ENCODE measurements around the gene NPBWR2. TPM values are rescaled to one million over a fixed set of nuclear protein-coding genes. Genes with fewer than 3 reads are reported as not detected.

The NPBWR2 gene
- total RNA-seq, 1 experiment from 2014 or later, result not detected

DNA sequence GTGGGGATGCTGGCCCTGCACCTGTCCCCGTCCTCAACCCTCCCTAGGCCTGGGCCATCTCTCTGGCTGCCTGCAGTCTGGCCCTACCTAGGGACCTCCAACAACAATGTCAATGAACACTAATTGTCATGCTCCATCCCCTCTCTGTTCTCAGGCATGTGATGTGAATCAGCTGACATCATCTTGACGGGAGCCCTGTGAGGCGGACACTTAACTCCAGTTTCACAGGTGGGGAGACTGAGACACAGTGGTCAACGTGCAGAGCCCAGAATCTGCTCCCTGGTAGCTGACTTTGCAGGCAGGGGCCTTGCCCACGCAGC lies 45.1 kb downstream of the NPBWR2 start:
- ATAC-seq, result no peak
- POLR2A ChIA-PET, result no interaction called here
- no peak for DNase-seq (ENCODE audit: low spot score)
- no peak overlapping the region for H3K27ac Mint-ChIP-seq
- no peak for TF ChIP-seq PRRX2 (CRISPR knock-in tag; IDR thresholded peaks at IDR 0.05)
- no peak for TF ChIP-seq RELA (CRISPR knock-in tag; IDR thresholded peaks at IDR 0.05; ENCODE audit: borderline replicate concordance)
- no peak for TF ChIP-seq IRF1 (CRISPR knock-in tag; IDR thresholded peaks at IDR 0.05)
- TF ChIP-seq, protein P1, sequence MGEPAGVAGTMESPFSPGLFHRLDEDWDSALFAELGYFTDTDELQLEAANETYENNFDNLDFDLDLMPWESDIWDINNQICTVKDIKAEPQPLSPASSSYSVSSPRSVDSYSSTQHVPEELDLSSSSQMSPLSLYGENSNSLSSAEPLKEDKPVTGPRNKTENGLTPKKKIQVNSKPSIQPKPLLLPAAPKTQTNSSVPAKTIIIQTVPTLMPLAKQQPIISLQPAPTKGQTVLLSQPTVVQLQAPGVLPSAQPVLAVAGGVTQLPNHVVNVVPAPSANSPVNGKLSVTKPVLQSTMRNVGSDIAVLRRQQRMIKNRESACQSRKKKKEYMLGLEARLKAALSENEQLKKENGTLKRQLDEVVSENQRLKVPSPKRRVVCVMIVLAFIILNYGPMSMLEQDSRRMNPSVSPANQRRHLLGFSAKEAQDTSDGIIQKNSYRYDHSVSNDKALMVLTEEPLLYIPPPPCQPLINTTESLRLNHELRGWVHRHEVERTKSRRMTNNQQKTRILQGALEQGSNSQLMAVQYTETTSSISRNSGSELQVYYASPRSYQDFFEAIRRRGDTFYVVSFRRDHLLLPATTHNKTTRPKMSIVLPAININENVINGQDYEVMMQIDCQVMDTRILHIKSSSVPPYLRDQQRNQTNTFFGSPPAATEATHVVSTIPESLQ (CRISPR knock-in tag; IDR thresholded peaks at IDR 0.05), result no peak
- TF ChIP-seq CTCF (IDR thresholded peaks at IDR 0.05), result no peak
- TF ChIP-seq MLX (CRISPR knock-in tag; IDR thresholded peaks at IDR 0.05), result no peak
- TF ChIP-seq, protein P2, sequence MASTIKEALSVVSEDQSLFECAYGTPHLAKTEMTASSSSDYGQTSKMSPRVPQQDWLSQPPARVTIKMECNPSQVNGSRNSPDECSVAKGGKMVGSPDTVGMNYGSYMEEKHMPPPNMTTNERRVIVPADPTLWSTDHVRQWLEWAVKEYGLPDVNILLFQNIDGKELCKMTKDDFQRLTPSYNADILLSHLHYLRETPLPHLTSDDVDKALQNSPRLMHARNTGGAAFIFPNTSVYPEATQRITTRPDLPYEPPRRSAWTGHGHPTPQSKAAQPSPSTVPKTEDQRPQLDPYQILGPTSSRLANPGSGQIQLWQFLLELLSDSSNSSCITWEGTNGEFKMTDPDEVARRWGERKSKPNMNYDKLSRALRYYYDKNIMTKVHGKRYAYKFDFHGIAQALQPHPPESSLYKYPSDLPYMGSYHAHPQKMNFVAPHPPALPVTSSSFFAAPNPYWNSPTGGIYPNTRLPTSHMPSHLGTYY (CRISPR knock-in tag; IDR thresholded peaks at IDR 0.05), result no peak
- no peak for TF ChIP-seq ATF3 (CRISPR knock-in tag; conservative IDR thresholded peaks at IDR 0.05)
- TF ChIP-seq ZNF532 (CRISPR knock-in tag; IDR thresholded peaks at IDR 0.05; ENCODE audit: borderline replicate concordance), result no peak
- TF ChIP-seq, protein P3, sequence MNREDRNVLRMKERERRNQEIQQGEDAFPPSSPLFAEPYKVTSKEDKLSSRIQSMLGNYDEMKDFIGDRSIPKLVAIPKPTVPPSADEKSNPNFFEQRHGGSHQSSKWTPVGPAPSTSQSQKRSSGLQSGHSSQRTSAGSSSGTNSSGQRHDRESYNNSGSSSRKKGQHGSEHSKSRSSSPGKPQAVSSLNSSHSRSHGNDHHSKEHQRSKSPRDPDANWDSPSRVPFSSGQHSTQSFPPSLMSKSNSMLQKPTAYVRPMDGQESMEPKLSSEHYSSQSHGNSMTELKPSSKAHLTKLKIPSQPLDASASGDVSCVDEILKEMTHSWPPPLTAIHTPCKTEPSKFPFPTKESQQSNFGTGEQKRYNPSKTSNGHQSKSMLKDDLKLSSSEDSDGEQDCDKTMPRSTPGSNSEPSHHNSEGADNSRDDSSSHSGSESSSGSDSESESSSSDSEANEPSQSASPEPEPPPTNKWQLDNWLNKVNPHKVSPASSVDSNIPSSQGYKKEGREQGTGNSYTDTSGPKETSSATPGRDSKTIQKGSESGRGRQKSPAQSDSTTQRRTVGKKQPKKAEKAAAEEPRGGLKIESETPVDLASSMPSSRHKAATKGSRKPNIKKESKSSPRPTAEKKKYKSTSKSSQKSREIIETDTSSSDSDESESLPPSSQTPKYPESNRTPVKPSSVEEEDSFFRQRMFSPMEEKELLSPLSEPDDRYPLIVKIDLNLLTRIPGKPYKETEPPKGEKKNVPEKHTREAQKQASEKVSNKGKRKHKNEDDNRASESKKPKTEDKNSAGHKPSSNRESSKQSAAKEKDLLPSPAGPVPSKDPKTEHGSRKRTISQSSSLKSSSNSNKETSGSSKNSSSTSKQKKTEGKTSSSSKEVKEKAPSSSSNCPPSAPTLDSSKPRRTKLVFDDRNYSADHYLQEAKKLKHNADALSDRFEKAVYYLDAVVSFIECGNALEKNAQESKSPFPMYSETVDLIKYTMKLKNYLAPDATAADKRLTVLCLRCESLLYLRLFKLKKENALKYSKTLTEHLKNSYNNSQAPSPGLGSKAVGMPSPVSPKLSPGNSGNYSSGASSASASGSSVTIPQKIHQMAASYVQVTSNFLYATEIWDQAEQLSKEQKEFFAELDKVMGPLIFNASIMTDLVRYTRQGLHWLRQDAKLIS (CRISPR knock-in tag; IDR thresholded peaks at IDR 0.05; ENCODE audit: borderline replicate concordance), result no peak
- TF ChIP-seq, protein P4, sequence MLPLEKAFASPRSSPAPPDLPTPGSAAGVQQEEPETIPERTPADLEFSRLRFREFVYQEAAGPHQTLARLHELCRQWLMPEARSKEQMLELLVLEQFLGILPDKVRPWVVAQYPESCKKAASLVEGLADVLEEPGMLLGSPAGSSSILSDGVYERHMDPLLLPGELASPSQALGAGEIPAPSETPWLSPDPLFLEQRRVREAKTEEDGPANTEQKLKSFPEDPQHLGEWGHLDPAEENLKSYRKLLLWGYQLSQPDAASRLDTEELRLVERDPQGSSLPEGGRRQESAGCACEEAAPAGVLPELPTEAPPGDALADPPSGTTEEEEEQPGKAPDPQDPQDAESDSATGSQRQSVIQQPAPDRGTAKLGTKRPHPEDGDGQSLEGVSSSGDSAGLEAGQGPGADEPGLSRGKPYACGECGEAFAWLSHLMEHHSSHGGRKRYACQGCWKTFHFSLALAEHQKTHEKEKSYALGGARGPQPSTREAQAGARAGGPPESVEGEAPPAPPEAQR (CRISPR knock-in tag; IDR thresholded peaks at IDR 0.05), result no peak
- no peak for TF ChIP-seq IRF2 (CRISPR knock-in tag; IDR thresholded peaks at IDR 0.05; ENCODE audit: borderline replicate concordance, low read depth)
- TF ChIP-seq, protein P5, sequence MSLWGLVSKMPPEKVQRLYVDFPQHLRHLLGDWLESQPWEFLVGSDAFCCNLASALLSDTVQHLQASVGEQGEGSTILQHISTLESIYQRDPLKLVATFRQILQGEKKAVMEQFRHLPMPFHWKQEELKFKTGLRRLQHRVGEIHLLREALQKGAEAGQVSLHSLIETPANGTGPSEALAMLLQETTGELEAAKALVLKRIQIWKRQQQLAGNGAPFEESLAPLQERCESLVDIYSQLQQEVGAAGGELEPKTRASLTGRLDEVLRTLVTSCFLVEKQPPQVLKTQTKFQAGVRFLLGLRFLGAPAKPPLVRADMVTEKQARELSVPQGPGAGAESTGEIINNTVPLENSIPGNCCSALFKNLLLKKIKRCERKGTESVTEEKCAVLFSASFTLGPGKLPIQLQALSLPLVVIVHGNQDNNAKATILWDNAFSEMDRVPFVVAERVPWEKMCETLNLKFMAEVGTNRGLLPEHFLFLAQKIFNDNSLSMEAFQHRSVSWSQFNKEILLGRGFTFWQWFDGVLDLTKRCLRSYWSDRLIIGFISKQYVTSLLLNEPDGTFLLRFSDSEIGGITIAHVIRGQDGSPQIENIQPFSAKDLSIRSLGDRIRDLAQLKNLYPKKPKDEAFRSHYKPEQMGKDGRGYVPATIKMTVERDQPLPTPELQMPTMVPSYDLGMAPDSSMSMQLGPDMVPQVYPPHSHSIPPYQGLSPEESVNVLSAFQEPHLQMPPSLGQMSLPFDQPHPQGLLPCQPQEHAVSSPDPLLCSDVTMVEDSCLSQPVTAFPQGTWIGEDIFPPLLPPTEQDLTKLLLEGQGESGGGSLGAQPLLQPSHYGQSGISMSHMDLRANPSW (CRISPR knock-in tag; conservative IDR thresholded peaks at IDR 0.05; ENCODE audit: low read depth), result no peak
- H3K9me3 Mint-ChIP-seq, result no peaks in the 10 kb centered on the region
- H3K27me3 Mint-ChIP-seq (ENCODE audit: low read depth), result peaks cover 7% of the 10 kb centered on the region
- peak overlapping the region; percentile 82 for H3K4me3 Mint-ChIP-seq
- CTCF ChIA-PET, result interaction anchor here (0.6 to 3.0 kb wide), 12 partner anchors 8 to 524 kb away, joined by 3 to 18 read pairs (median 5); partner anchors contain the start of genes OPRL1, PRPF6, PTK6 and RGS19
- H3K36me3 Mint-ChIP-seq, result no peaks in the 10 kb centered on the region
- peaks cover 35% of the 10 kb centered on the region for H3K4me1 Mint-ChIP-seq

Data from WTC11 (cell line).